ENCODE measurements around the gene COL8A1.

GRCh38 chr3:99626417-99626788 is 12.0 kb upstream of the COL8A1 start:
- TF ChIP-seq RFX7 (CRISPR knock-in tag; IDR thresholded peaks at IDR 0.05) (no peak), ETV6 (IDR thresholded peaks at IDR 0.05; ENCODE audit: borderline replicate concordance in 1 of 2, low read depth in 2 of 2, low read length in 1 of 2) (no peak), ETV6 (CRISPR knock-in tag; IDR thresholded peaks at IDR 0.05; ENCODE audit: borderline replicate concordance) (no peak), ZSCAN32 (CRISPR knock-in tag; IDR thresholded peaks at IDR 0.05) (no peak), ZNF589 (CRISPR knock-in tag; IDR thresholded peaks at IDR 0.05; ENCODE audit: low read depth) (no peak), EP300 (IDR thresholded peaks at IDR 0.05; ENCODE audit: low read length) (no peak), CHD4 (IDR thresholded peaks at IDR 0.05; ENCODE audit: insufficient read depth, insufficient replicate concordance, low read depth, low read length, poor library complexity, severe bottlenecking) (no peak), EZH2 (IDR thresholded peaks at IDR 0.05; ENCODE audit: borderline replicate concordance, low read depth, low read length) (no peak), MYC (IDR thresholded peaks at IDR 0.05; ENCODE audit: low read depth, low read length) (no peak), MYC (CRISPR knock-in tag; IDR thresholded peaks at IDR 0.05; ENCODE audit: borderline replicate concordance, low read depth) (no peak), ZNF121 (CRISPR knock-in tag; conservative IDR thresholded peaks at IDR 0.05) (no peak)
